Upper lobe of left lung (tissue), 6 donors: ENCODE results near the gene OTUD3. TPM values are rescaled to one million over a fixed set of nuclear protein-coding genes. Genes with fewer than 3 reads are reported as not detected.

Source experiments
- ATAC-seq, 2 donors: fragments of 200-7000 bp; cut with Tn5 transposase; one replicate each; pipeline ENCODE4 v1.9.1; 2022; ENCODE audit warnings: mild to moderate bottlenecking in 2 of 2, moderate library complexity in 2 of 2; ENCODE audit not compliant: low FRiP score in 2 of 2
- DNase-seq, 2 donors: peaks; one replicate each; pipeline ENCODE4 v3.0.0-alpha.2; 2019 to 2020
- H3K27ac ChIP-seq, 4 donors: fragments of 200-600 bp; sonication (generic); one replicate each; pipeline ENCODE4 v1.5.1; 2016 to 2019
- H3K27me3 ChIP-seq, 4 donors: fragments of 200-600 bp; sonication (generic); one replicate each; pipeline ENCODE4 v1.5.1; 2017 to 2019
- H3K36me3 ChIP-seq, 4 donors: fragments of 200-600 bp; sonication (generic); one replicate each; pipeline ENCODE4 v1.5.1; 2016 to 2019
- H3K4me1 ChIP-seq, 4 donors: fragments of 200-600 bp; sonication (generic); one replicate each; pipeline ENCODE4 v1.5.1; 2018 to 2019
- H3K4me3 ChIP-seq, 4 donors: fragments of 200-600 bp; sonication (generic); one replicate each; pipeline ENCODE4 v1.5.1; 2017 to 2019; ENCODE audit warnings: mild to moderate bottlenecking in 2 of 4, moderate library complexity in 1 of 4
- H3K9me3 ChIP-seq, 4 donors: fragments of 200-600 bp; sonication (generic); one replicate each; pipeline ENCODE4 v1.5.1; 2018 to 2019
- EP300 ChIP-seq, 4 donors: sonication (generic); formaldehyde crosslinking; IDR thresholded peaks; one replicate each; pipeline ENCODE4 v1.5.1; 2017; ENCODE audit warnings: antibody characterized with exemption in 4 of 4, control low read depth in 2 of 4
- POLR2A ChIP-seq, 4 donors: fragments of 450-650 bp; IDR thresholded peaks; one replicate each; pipeline ENCODE4 v1.5.1; 2016 to 2017; ENCODE audit warnings: antibody characterized with exemption in 4 of 4, mild to moderate bottlenecking in 2 of 4
- POLR2AphosphoS5 ChIP-seq, 2 donors: sonication (generic); formaldehyde crosslinking; IDR thresholded peaks; one replicate each; pipeline ENCODE4 v1.5.1; 2017; ENCODE audit warnings: antibody characterized with exemption in 2 of 2
- WGBS, 2 donors: methylation state at CpG; one replicate each; pipeline ENCODE4 v1.1.5; 2017 to 2018; 5-methylcytosine and 5-hydroxymethylcytosine counted together
- total RNA-seq, 6 donors: library from RNA; depleted of rRNA in 4 of 6; stranded (reverse); fragments of >200 nt in 4 of 6; gene quantifications; one replicate each; pipeline versions ENCODE4 v1.1.0 to v1.2.1, GENCODE V29; 2016 to 2021
- TF ChIP-seq, protein P1 (sequence below), 6 experiments: fragments of 450-650 bp in 4 of 6; fragments of 200-600 bp in 2 of 6; sonication (generic) in 2 of 6; IDR thresholded peaks; one replicate each; pipeline ENCODE4 v1.5.1; 2016 to 2019; ENCODE audit warnings: antibody characterized with exemption in 6 of 6
- donor health status: DM: no; HTN: no; CAD: no; lungs with moderate emphysema.
- donor health status: DM: no; HTN: yes; CAD: no; lungs with severe emphysema.

Gene OTUD3
- total RNA-seq, 6 donors from 2014 or later, result 3.1 to 8.6 (median 6.9) TPM

DNA sequence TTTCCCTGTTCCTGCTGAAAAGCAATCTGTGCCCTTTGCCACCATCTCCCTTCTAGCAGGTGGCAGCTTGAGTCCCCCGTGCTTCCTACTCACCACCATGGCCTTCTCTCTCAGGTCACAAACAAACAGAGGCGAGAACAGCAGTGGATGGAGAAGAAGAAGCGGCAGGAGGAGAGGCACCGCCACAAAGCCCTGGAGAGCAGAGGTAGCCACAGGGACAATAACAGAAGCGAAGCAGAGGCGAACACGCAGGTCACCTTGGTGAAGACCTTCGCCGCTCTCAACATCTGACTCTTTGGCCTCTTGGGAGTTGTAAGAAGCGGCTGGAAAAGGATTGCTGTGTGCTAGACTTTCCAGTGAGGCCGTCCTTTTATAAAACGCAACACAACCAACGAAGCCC lies 25.3 kb downstream of the OTUD3 start:
- no peak for TF ChIP-seq POLR2A (IDR thresholded peaks at IDR 0.05)
- no peak for TF ChIP-seq EP300 (IDR thresholded peaks at IDR 0.05)
- TF ChIP-seq POLR2AphosphoS5 (IDR thresholded peaks at IDR 0.05), result no peak
- TF ChIP-seq, protein P1, sequence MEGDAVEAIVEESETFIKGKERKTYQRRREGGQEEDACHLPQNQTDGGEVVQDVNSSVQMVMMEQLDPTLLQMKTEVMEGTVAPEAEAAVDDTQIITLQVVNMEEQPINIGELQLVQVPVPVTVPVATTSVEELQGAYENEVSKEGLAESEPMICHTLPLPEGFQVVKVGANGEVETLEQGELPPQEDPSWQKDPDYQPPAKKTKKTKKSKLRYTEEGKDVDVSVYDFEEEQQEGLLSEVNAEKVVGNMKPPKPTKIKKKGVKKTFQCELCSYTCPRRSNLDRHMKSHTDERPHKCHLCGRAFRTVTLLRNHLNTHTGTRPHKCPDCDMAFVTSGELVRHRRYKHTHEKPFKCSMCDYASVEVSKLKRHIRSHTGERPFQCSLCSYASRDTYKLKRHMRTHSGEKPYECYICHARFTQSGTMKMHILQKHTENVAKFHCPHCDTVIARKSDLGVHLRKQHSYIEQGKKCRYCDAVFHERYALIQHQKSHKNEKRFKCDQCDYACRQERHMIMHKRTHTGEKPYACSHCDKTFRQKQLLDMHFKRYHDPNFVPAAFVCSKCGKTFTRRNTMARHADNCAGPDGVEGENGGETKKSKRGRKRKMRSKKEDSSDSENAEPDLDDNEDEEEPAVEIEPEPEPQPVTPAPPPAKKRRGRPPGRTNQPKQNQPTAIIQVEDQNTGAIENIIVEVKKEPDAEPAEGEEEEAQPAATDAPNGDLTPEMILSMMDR (IDR thresholded peaks at IDR 0.05), result no peak
- DNase-seq, result no peak
- no peaks in the 10 kb centered on the region for H3K27me3 ChIP-seq
- no peak for ATAC-seq
- H3K27ac ChIP-seq, result no peak overlapping the region
- peaks cover 18 to 95% (median 70%) of the 10 kb centered on the region in 4 donors for H3K36me3 ChIP-seq
- no peaks in the 10 kb centered on the region for H3K4me1 ChIP-seq
- WGBS, 2 donors, result 92 to 97% methylated on average over 13 of the region's 13 CpGs
- no peak overlapping the region for H3K4me3 ChIP-seq
- H3K9me3 ChIP-seq, result no peaks in the 10 kb centered on the region

DNA sequence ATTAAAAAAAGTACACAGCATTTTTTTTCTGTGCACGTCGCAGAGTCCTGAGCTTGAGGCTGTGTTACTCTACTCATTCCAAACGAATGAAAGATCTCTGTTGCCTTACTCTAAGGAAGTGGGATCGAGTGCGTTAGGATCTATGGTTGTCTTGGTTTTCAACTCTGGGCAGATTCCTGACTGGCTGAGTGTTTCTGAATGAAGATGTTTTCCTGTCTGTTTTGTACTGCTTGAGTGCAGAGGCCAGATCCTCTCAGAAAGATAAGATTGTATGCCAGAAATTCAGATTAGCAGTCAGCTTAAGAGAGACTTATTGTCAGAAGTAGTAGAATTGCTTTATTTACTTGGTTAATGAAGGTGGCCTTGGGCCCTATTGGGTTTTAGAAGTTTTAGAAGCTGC lies 27.2 kb downstream of the OTUD3 start:
- WGBS, 2 donors, result 94 to 97% methylated on average over 5 of the region's 5 CpGs
- peaks cover 16 to 95% (median 75%) of the 10 kb centered on the region in 4 donors for H3K36me3 ChIP-seq
- TF ChIP-seq EP300 (IDR thresholded peaks at IDR 0.05), result no peak
- TF ChIP-seq POLR2A (IDR thresholded peaks at IDR 0.05), result no peak
- TF ChIP-seq, protein P1 (IDR thresholded peaks at IDR 0.05), result no peak
- no peak for TF ChIP-seq POLR2AphosphoS5 (IDR thresholded peaks at IDR 0.05)
- ATAC-seq (no peak), DNase-seq (no peak)
- no peak overlapping the region for H3K4me3 ChIP-seq
- H3K9me3 ChIP-seq, result no peaks in the 10 kb centered on the region
- H3K4me1 ChIP-seq, result no peaks in the 10 kb centered on the region
- no peak overlapping the region for H3K27ac ChIP-seq
- no peaks in the 10 kb centered on the region for H3K27me3 ChIP-seq

DNA sequence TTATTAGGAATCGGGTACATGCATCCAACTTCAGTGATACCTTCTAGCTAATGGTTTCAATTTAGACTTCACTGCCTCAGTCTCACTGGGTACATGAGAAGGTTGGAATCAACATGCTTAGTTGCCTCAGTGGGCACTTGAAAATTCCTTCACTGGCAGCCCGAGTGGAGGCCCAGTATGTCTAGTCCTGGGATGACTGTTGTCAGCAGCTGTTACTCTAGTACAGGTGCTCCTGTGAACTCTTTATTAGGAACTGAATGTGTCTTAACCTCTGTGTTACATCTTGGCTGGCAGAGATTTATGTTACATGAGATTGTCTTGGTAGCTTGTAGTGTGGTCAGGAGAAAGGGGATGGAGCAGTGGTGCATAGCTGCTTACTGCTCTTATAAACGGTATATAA lies 27.8 kb downstream of the OTUD3 start:
- no peaks in the 10 kb centered on the region for H3K4me1 ChIP-seq
- no peak overlapping the region for H3K27ac ChIP-seq
- TF ChIP-seq POLR2A (IDR thresholded peaks at IDR 0.05) (no peak), POLR2AphosphoS5 (IDR thresholded peaks at IDR 0.05) (no peak), EP300 (IDR thresholded peaks at IDR 0.05) (no peak)
- TF ChIP-seq, protein P1 (IDR thresholded peaks at IDR 0.05), result no peak
- ATAC-seq (no peak), DNase-seq (no peak)
- H3K9me3 ChIP-seq, result no peaks in the 10 kb centered on the region
- peaks cover 14 to 95% (median 73%) of the 10 kb centered on the region in 4 donors for H3K36me3 ChIP-seq
- WGBS, 2 donors, result 94 to 97% methylated on average over 2 to 3 of the region's 3 CpGs
- H3K27me3 ChIP-seq, result no peaks in the 10 kb centered on the region
- H3K4me3 ChIP-seq, result no peak overlapping the region

DNA sequence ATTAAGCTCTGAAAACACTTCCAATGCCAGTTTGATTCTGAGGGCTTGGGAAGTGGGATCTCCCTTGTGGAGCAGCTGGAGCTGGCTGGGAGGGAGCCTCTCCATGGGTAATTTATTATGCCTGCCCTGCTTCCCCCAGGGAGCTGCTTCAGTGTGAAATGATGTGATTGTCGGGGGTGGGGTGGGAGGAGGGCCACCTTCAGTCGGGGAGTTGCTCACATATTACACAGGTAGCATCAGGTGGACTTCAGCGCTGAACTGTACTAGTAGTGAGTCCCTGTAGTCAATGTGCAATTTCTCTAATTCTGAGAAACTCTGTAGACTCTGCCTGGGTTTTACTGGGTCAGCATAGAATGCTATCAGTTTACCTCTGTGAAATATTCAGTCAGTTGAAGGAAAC lies 28.5 kb downstream of the OTUD3 start:
- Histone ChIP-seq H3K9me3 (no peaks in the 10 kb centered on the region), H3K27me3 (no peaks in the 10 kb centered on the region), H3K36me3 (peaks cover 14 to 91% (median 70%) of the 10 kb centered on the region in 4 donors), H3K4me3 (no peak overlapping the region), H3K27ac (no peak overlapping the region), H3K4me1 (no peaks in the 10 kb centered on the region)
- ATAC-seq (no peak), DNase-seq (no peak)
- WGBS, 2 donors, result 90 to 100% methylated on average over 1 to 3 of the region's 3 CpGs
- TF ChIP-seq, protein P1 (IDR thresholded peaks at IDR 0.05), result no peak
- no peak for TF ChIP-seq EP300 (IDR thresholded peaks at IDR 0.05)

DNA sequence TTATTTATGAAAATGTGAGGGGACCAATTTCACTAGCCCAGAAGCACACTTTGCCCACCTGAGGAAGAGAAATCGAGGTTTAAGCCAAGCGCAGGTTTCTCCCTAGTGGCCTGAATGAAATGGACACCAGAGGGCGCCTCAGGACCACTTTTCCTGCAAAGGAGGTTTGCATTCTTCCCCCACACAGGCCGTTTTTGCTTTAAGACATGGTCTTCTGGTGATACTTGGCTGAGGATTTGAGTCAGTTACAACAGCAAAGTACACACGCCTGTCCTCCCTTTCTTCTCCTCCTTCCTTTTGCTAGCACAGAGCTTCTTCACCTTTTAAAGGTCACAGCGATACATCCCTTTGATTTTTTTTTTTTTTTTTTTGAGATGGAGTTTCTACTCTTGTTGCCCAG lies 35.9 kb downstream of the OTUD3 start:
- ATAC-seq (peak in 1 of 2 donors; percentile 88), DNase-seq (peak in 1 of 2 donors; percentile 58)
- no peaks in the 10 kb centered on the region for H3K27me3 ChIP-seq
- 21 to 23% methylated on average over 5 to 6 of the region's 6 CpGs for WGBS, 2 donors
- peaks cover 0 to 19% (median 9%) of the 10 kb centered on the region in 4 donors for H3K36me3 ChIP-seq
- H3K9me3 ChIP-seq, result no peaks in the 10 kb centered on the region
- TF ChIP-seq, protein P1 (IDR thresholded peaks at IDR 0.05), result peak; percentile 40 to 85 (median 78)
- no peak for TF ChIP-seq EP300 (IDR thresholded peaks at IDR 0.05)
- H3K27ac ChIP-seq, result no peak overlapping the region
- peaks cover 0 to 5% (median 0%) of the 10 kb centered on the region in 4 donors for H3K4me1 ChIP-seq
- no peak overlapping the region for H3K4me3 ChIP-seq
